ENCODE results near the gene ICAM5. TPM values are rescaled to one million over a fixed set of nuclear protein-coding genes. Genes with fewer than 3 reads are reported as not detected.
"Not testable (repeated sequence)": the region's sequence is repeated elsewhere in the genome, so short reads cannot be mapped to it uniquely, and the experiment has no call there.

Gene ICAM5
- 0.30 TPM for total RNA-seq

- no peak for ATAC-seq
- no peak for DNase-seq (ENCODE audit: low spot score)
Observed at GRCh38 chr19:10289836-10290356, at the start of gene ICAM5. TSS of gene ICAM5 (plus strand) at chr19:10289952. CDS start at chr19:10290044, 92 bp downstream.

- DNase-seq (ENCODE audit: low spot score); ATAC-seq: not testable (repeated sequence)
Observed at GRCh38 chr19:10241826-10242449, 47.8 kb upstream of the ICAM5 start.

GRCh38 chr19:10243606-10244005 lies 46.1 kb upstream of the ICAM5 start:
- DNase-seq (ENCODE audit: low spot score) (no peak), ATAC-seq (no peak)

GRCh38 chr19:10245189-10245939 lies 44.4 kb upstream of the ICAM5 start:
- ATAC-seq (no peak), DNase-seq (ENCODE audit: low spot score) (no peak)

- no peak for ATAC-seq
- no peak for DNase-seq (ENCODE audit: low spot score)
Observed at GRCh38 chr19:10246511-10246910, 43.2 kb upstream of the ICAM5 start.

GRCh38 chr19:10251792-10252694 lies 37.7 kb upstream of the ICAM5 start, which contains the start of gene MRPL4:
TSS of gene MRPL4 (plus strand) at chr19:10252214. CDS start at chr19:10252254, 40 bp downstream.
- ATAC-seq (peak; percentile 90), DNase-seq (ENCODE audit: low spot score) (peak; percentile 97)

- DNase-seq (ENCODE audit: low spot score) (no peak), ATAC-seq (no peak)
Observed at GRCh38 chr19:10252707-10253106, 37.0 kb upstream of the ICAM5 start.

GRCh38 chr19:10254244-10254643 lies 35.5 kb upstream of the ICAM5 start:
- no peak for ATAC-seq
- DNase-seq (ENCODE audit: low spot score): no peak

- ATAC-seq (no peak), DNase-seq (ENCODE audit: low spot score) (no peak)
Observed at GRCh38 chr19:10255358-10255757, 34.4 kb upstream of the ICAM5 start.

GRCh38 chr19:10256551-10256950 lies 33.2 kb upstream of the ICAM5 start:
- DNase-seq (ENCODE audit: low spot score): no peak
- no peak for ATAC-seq

- no peak for ATAC-seq
Observed at GRCh38 chr19:10256970-10257615, 32.7 kb upstream of the ICAM5 start.

GRCh38 chr19:10258080-10258710 lies 31.6 kb upstream of the ICAM5 start:
- DNase-seq (ENCODE audit: low spot score): no peak
- ATAC-seq: no peak

More at GRCh38 chr19:10256970-10257615, 32.7 kb upstream of the ICAM5 start:
- no peak for DNase-seq (ENCODE audit: low spot score)

GRCh38 chr19:10259162-10259905 lies 30.4 kb upstream of the ICAM5 start:
- peak; percentile 76 for DNase-seq (ENCODE audit: low spot score)
- ATAC-seq: peak; percentile 73

GRCh38 chr19:10260141-10260584 lies 29.6 kb upstream of the ICAM5 start:
- DNase-seq (ENCODE audit: low spot score): no peak
- ATAC-seq: no peak

GRCh38 chr19:10262771-10263170 lies 27.0 kb upstream of the ICAM5 start:
- DNase-seq (ENCODE audit: low spot score) (no peak), ATAC-seq (no peak)

- DNase-seq (ENCODE audit: low spot score): no peak
- ATAC-seq: no peak
Observed at GRCh38 chr19:10266706-10267105, 23.0 kb upstream of the ICAM5 start.

- ATAC-seq (no peak), DNase-seq (ENCODE audit: low spot score) (no peak)
Observed at GRCh38 chr19:10268071-10268470, 21.7 kb upstream of the ICAM5 start.

GRCh38 chr19:10269333-10270179 lies 20.2 kb upstream of the ICAM5 start:
- DNase-seq (ENCODE audit: low spot score) (peak; percentile 86), ATAC-seq (peak; percentile 82)
